ENCODE measurements around the gene FBXW8.

- TF ChIP-seq CTCF (conservative IDR thresholded peaks at IDR 0.05) (no peak), ZFX (IDR thresholded peaks at IDR 0.05) (no peak)
These were observed 101.4 kb downstream of the FBXW8 start for GRCh38 chr12:117011988-117012805.
